H1 (cell line): ENCODE data around the gene NETO2. TPM values are rescaled to one million over a fixed set of nuclear protein-coding genes. Genes with fewer than 3 reads are reported as not detected.
A peak's percentile ranks its signal among the peaks of the same experiment; 100 is the strongest.

ENCODE experiments used
- BACH1 ChIP-seq: IDR thresholded peaks from 2 replicates; pipeline ENCODE4 v1.6.1; 2012; ENCODE audit warnings: low read length, improper control_type of control experiment
- EP300 ChIP-seq, 2 experiments: IDR thresholded peaks; 1 replicate in 1 of 2; 2 replicates in 1 of 2; pipeline ENCODE4 v1.6.1; 2011 to 2012; ENCODE audit warnings: low read depth in 2 of 2, low read length in 2 of 2, mild to moderate bottlenecking in 2 of 2, borderline replicate concordance in 1 of 2, inconsistent platforms in 1 of 2, moderate library complexity in 1 of 2
- GABPA ChIP-seq: IDR thresholded peaks from 2 replicates; pipeline ENCODE4 v1.6.1; 2011; ENCODE audit warnings: mild to moderate bottlenecking, low read length, moderate library complexity, borderline replicate concordance; ENCODE audit not compliant: insufficient read depth
- KDM1A ChIP-seq: fragments of 200-600, 300-600 bp; sonication (generic); IDR thresholded peaks from 2 replicates; pipeline ENCODE4 v1.7.1; 2016; ENCODE audit warnings: mild to moderate bottlenecking, low read length, borderline replicate concordance
- POLR2A ChIP-seq, 2 experiments: IDR thresholded peaks; 1 replicate in 1 of 2; 2 replicates in 1 of 2; pipeline ENCODE4 v1.6.1; 2011; ENCODE audit warnings: low read depth in 2 of 2, low read length in 2 of 2, mild to moderate bottlenecking in 2 of 2; ENCODE audit errors: control extremely low read depth in 1 of 2
- RBBP5 ChIP-seq: IDR thresholded peaks from 2 replicates; pipeline ENCODE4 v1.7.1; 2012; ENCODE audit warnings: low read depth, mild to moderate bottlenecking, inconsistent platforms, low read length, moderate library complexity, borderline replicate concordance
- RNF2 ChIP-seq: fragments of 200-900, 300-1000 bp; sonication (generic); IDR thresholded peaks from 2 replicates; pipeline ENCODE4 v1.7.1; 2016; ENCODE audit warnings: borderline replicate concordance, low read depth, mild to moderate bottlenecking, antibody characterized with exemption, low read length; ENCODE audit not compliant: poor library complexity, severe bottlenecking; ENCODE audit errors: missing control alignments
- SP1 ChIP-seq: IDR thresholded peaks from 2 replicates; pipeline ENCODE4 v1.6.1; 2011; ENCODE audit warnings: low read depth, low read length
- TAF7 ChIP-seq: optimal IDR thresholded peaks from 2 replicates; pipeline ENCODE3; 2011; ENCODE audit warnings: low read depth, mild to moderate bottlenecking, inconsistent platforms, low read length, moderate library complexity, borderline replicate concordance
- ZNF274 ChIP-seq: IDR thresholded peaks from 2 replicates; pipeline ENCODE4 v1.7.0; 2012; ENCODE audit warnings: low read length, borderline replicate concordance; ENCODE audit errors: extremely low read depth
- polyA plus RNA-seq, 7 experiments: library from polyadenylated mRNA; depleted of rRNA in 3 of 7; stranded (reverse) in 5 of 7; unstranded in 2 of 7; fragments of >200 nt in 5 of 7; fragments of 200-250 nt in 2 of 7; gene quantifications; 1 replicate in 5 of 7; 2 replicates in 1 of 7; 4 replicates in 1 of 7; pipeline versions ENCODE4 v1.2.1 to v1.2.3, GENCODE V29; 2011 to 2013; ENCODE audit warnings: missing spikeins in 2 of 7, mixed read lengths in 2 of 7
- total RNA-seq: library from RNA; stranded (reverse); fragmentation: NEBNext Ultra II Directional; extraction: Animal tissue kit (Norgen Biotek cat#: 25700); gene quantifications from 2 replicates; pipeline ENCODE4 v1.2.1, GENCODE V29; 2021

The NETO2 gene
- total and polyA plus RNA-seq, 2 of the 8 experiments (the other 6 are each of a cell fraction or from before 2014, with no cell fraction given): 9.4 to 12.5 TPM

DNA sequence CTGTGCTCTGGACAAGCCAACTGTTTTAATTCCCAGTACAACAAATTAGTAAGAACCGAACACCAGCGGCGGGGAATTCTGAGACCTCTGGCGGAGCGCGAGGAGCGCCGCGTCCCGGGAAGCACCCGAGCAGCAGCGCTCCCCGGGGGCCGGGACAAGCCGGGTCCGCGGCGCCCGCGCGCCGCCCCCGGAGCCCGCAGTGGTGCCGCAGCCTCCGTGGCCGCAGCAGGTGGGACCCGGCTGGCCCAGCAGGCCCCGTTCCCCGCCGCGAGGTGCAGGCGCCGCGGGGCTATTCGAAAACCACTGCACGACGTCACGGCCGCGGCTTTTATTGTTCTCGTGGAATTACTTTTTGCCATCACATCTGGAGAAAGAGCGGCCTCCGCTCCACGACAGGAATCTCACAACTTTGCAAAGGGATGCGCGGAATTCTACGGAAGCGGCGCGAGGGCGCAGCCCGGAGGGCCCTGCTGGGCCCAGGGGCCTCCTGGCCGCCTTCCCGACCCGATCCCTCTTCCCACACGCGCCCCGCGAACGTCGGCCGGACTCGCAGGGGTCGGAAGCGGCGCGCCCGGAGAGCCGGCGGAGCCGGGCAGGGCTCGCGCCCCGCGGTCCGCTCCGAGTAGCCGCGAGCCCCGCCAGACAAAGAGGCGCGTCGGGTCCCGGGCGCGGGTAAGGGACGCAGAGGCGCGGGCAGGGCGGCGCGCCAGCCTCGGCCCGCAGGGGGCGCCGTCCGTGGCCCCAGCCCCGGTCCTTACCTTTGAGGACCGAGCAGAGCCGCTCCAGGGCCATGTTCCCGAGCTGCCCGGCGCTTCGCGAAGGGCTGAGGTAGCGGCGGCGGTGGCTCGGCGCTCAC is 696 bp downstream of the NETO2 start (continued):
- TF ChIP-seq BACH1 (no peak; the same call in 1 of the 2 replicates), POLR2A (IDR thresholded peaks at IDR 0.05; ENCODE audit: control extremely low read depth in 1 of 2, low read depth in 2 of 2, low read length in 2 of 2) (peak in 1 of 2 experiments; percentile 60; a peak in 1 of 3 replicates), EP300 (IDR thresholded peaks at IDR 0.05; ENCODE audit: borderline replicate concordance in 1 of 2, low read depth in 2 of 2, low read length in 2 of 2) (no peak; a peak in 1 of 3 replicates), GABPA (0 out of 2 replicates have a peak, but pooled peaks have one; percentile 9), KDM1A (no peak), RBBP5 (0 out of 2 replicates have a peak, but pooled peaks have one; percentile 24), RNF2 (no peak), SP1 (no peak), ZNF274 (no peak), TAF7 (peak; percentile 54)
